ENCODE results near the gene FHIT. TPM values are rescaled to one million over a fixed set of nuclear protein-coding genes. Genes with fewer than 3 reads are reported as not detected.
A peak's percentile ranks its signal among the peaks of the same experiment; 100 is the strongest.

Gene FHIT
- polyA plus RNA-seq, 1 of the 3 experiments (the other 2 are of a cell fraction) = 0.41 TPM

- POLR2A ChIA-PET = no interaction called here
- Histone ChIP-seq H2AFZ (ENCODE audit: low read depth) (no peak overlapping the region), H3K27ac (ENCODE audit: low read depth in 2 of 2, low read length in 1 of 2) (peak overlapping the region in 1 of 2 experiments; percentile 55; a peak in 2 of 4 replicates), H3K4me3 (ENCODE audit: low read depth in 2 of 2, low read length in 1 of 2) (no peak overlapping the region), H3K36me3 (replicated peaks in 1 of 2; ENCODE audit: control insufficient read depth in 1 of 2, insufficient read depth in 2 of 2, low read length in 1 of 2) (no peaks in the 10 kb centered on the region), H3K4me1 (ENCODE audit: control insufficient read depth in 1 of 2, insufficient read depth in 2 of 2, low read depth in 1 of 2, low read length in 1 of 2) (no peaks in the 10 kb centered on the region), H3K27me3 (ENCODE audit: insufficient read depth) (no peaks in the 10 kb centered on the region), H3K79me2 (ENCODE audit: insufficient read depth) (no peaks in the 10 kb centered on the region), H3K9me3 (no peaks in the 10 kb centered on the region), H4K20me1 (ENCODE audit: insufficient read depth) (no peaks in the 10 kb centered on the region), H3K9me2 (no peaks in the 10 kb centered on the region), H3K4me2 (peak overlapping the region; percentile 15; the same call in 1 of the 2 replicates), H3K9ac (no peak overlapping the region), H3F3A (replicated peaks; ENCODE audit: insufficient read depth) (no peaks in the 10 kb centered on the region)
- CTCF ChIA-PET = no interaction called here
- WGBS (ENCODE audit: low lambda C conversion rate) = 37% methylated on average over 6 of the region's 6 CpGs
- TF ChIP-seq USF2 (IDR thresholded peaks at IDR 0.05; ENCODE audit: borderline replicate concordance, low read depth, low read length) (no peak), NRF1 (IDR thresholded peaks at IDR 0.05; ENCODE audit: low read depth, low read length) (no peak), PBX3 (IDR thresholded peaks at IDR 0.05) (peak; percentile 5; the same call in 1 of the 2 replicates), SIN3A (IDR thresholded peaks at IDR 0.05; ENCODE audit: borderline replicate concordance, low read depth, low read length) (no peak), MEF2A (IDR thresholded peaks at IDR 0.05; ENCODE audit: borderline replicate concordance, low read depth) (no peak), CTCF (IDR thresholded peaks at IDR 0.05) (no peak), REST (IDR thresholded peaks at IDR 0.05; ENCODE audit: low read depth, low read length) (no peak), JUND (IDR thresholded peaks at IDR 0.05) (no peak)
- DNase-seq = no peak
These were observed 271.6 kb downstream of the FHIT start for GRCh38 chr3:60979461-60980341.
